Suprapubic skin (tissue), 3 donors: ENCODE measurements around the gene GALM.

Experiments used
- CTCF ChIP-seq, 2 donors: fragments of 200-600 bp in 1 of 2; fragments of 450-650 bp in 1 of 2; sonication (generic) in 1 of 2; IDR thresholded peaks; one replicate each; pipeline ENCODE4 v1.5.1; 2016 to 2019; ENCODE audit warnings: antibody characterized with exemption in 2 of 2, mild to moderate bottlenecking in 1 of 2, moderate library complexity in 1 of 2
- POLR2AphosphoS5 ChIP-seq, 3 donors: sonication (generic); formaldehyde crosslinking; IDR thresholded peaks; one replicate each; pipeline ENCODE4 v1.6.1; 2017; ENCODE audit warnings: antibody characterized with exemption in 3 of 3

- TF ChIP-seq POLR2AphosphoS5 (IDR thresholded peaks at IDR 0.05) (no peak), CTCF (IDR thresholded peaks at IDR 0.05) (no peak)
Observed at GRCh38 chr2:38690499-38691420, 24.8 kb downstream of the GALM start.
